ENCODE results near the gene GTF2A1.

GRCh38 chr14:81209167-81209836 is 11.5 kb downstream of the GTF2A1 start:
- no peak for TF ChIP-seq CTCF (IDR thresholded peaks at IDR 0.05; ENCODE audit: insufficient read depth, low read depth, low read length)
- no peak for TF ChIP-seq EZH2 (IDR thresholded peaks at IDR 0.05; ENCODE audit: insufficient read depth, low read length)

Data from astrocyte (in vitro differentiated cells and primary cell).